ENCODE data around the gene DGKE. TPM values are rescaled to one million over a fixed set of nuclear protein-coding genes. Genes with fewer than 3 reads are reported as not detected.

DGKE gene
- total and polyA plus RNA-seq, 2 of the 8 experiments (the other 6 are each of a cell fraction or from before 2014, with no cell fraction given) = 1.7 to 7.4 TPM

GRCh38 chr17:56832446-56832845, 1.5 kb upstream of the DGKE start:
- Histone ChIP-seq H2BK20ac (ENCODE audit: low read length) (peak overlapping the region; percentile 11; the same call in 1 of the 2 replicates), H3K9ac (replicated peaks in 1 of 4; ENCODE audit: extremely low read depth in 1 of 4, low read depth in 3 of 4, low read length in 3 of 4) (no peak overlapping the region), H3K79me1 (ENCODE audit: low read depth, low read length) (no peaks in the 10 kb centered on the region; the same call in 1 of the 2 replicates), H2BK120ac (replicated peaks; ENCODE audit: low read depth, low read length) (no peak overlapping the region), H2BK12ac (ENCODE audit: low read depth, low read length) (no peak overlapping the region), H2AFZ (ENCODE audit: low read length) (no peak overlapping the region), H3K4me2 (ENCODE audit: insufficient read depth in 1 of 2, low read depth in 2 of 2, low read length in 2 of 2) (peak overlapping the region; percentile 66 to 98), H3K23ac (ENCODE audit: insufficient read length) (no peak overlapping the region), H3K23me2 (ENCODE audit: low read depth, low read length) (peaks cover 18% of the 10 kb centered on the region), H4K8ac (ENCODE audit: extremely low read depth, insufficient read depth, low read length) (no peak overlapping the region), H3K9me3 (ENCODE audit: insufficient read depth in 2 of 2, low read depth in 1 of 2, low read length in 1 of 2) (no peaks in the 10 kb centered on the region; a peak in 1 of 4 replicates), H3K27ac (ENCODE audit: low read depth, low read length) (no peak overlapping the region), H3K56ac (replicated peaks; ENCODE audit: insufficient read length, low read depth, low read length) (no peak overlapping the region), H4K5ac (ENCODE audit: insufficient read length, low read depth, low read length) (no peak overlapping the region), H3K14ac (ENCODE audit: insufficient read length) (no peak overlapping the region), H4K91ac (replicated peaks; ENCODE audit: insufficient read length, low read length) (no peak overlapping the region), H3K4me3 (ENCODE audit: extremely low read depth in 1 of 4, insufficient read depth in 2 of 4, low read depth in 3 of 4, low read length in 4 of 4) (peak overlapping the region in 1 of 4 experiments; percentile 77; a peak in 3 of 8 replicates), H4K20me1 (replicated peaks in 1 of 2; ENCODE audit: control insufficient read depth in 1 of 2, insufficient read depth in 2 of 2, low read length in 2 of 2) (peaks cover 0 to 12% of the 10 kb centered on the region in 2 experiments), H3K4me1 (replicated peaks in 1 of 4; ENCODE audit: control insufficient read depth in 3 of 4, insufficient read depth in 4 of 4, low read length in 3 of 4) (peaks cover 0 to 9% (median 5%) of the 10 kb centered on the region in 4 experiments; a peak in 5 of 7 replicates), H3K4ac (replicated peaks; ENCODE audit: insufficient read length, low read depth, low read length) (no peak overlapping the region), H3K18ac (ENCODE audit: extremely low read depth, low read length) (no peak overlapping the region), H3K27me3 (replicated peaks in 1 of 4; ENCODE audit: control insufficient read depth in 3 of 4, extremely low read depth in 1 of 4, insufficient read depth in 3 of 4, low read length in 3 of 4) (peaks cover 0 to 8% (median 6%) of the 10 kb centered on the region in 4 experiments; a peak in 6 of 7 replicates), H2BK15ac (ENCODE audit: low read length) (no peak overlapping the region), H2BK5ac (ENCODE audit: low read depth, low read length) (no peak overlapping the region), H3K79me2 (ENCODE audit: control insufficient read depth in 1 of 2, insufficient read depth in 2 of 2, low read length in 2 of 2) (peaks cover 0 to 8% of the 10 kb centered on the region in 2 experiments; a peak in 1 of 4 replicates), H2AK5ac (ENCODE audit: low read depth, low read length) (no peak overlapping the region; the same call in 1 of the 2 replicates), H3K36me3 (ENCODE audit: control insufficient read depth in 2 of 4, insufficient read depth in 4 of 4, low read length in 3 of 4) (no peaks in the 10 kb centered on the region; a peak in 1 of 8 replicates)
- DNase-seq (ENCODE audit: low read depth in 1 of 2, low spot score in 2 of 2) = no peak
- TF ChIP-seq CTBP2 (IDR thresholded peaks at IDR 0.05; ENCODE audit: borderline replicate concordance, insufficient read depth, insufficient read length, low read length) (peak; percentile 7), GTF2F1 (IDR thresholded peaks at IDR 0.05; ENCODE audit: borderline replicate concordance, low read depth, low read length) (no peak)
- POLR2A ChIA-PET (ENCODE audit: partially characterized antibody) = interaction anchor here (1.0 to 1.7 kb wide), 2 partner anchors 8 to 13 kb away, joined by 3 to 4 read pairs; no protein-coding TSS in a partner anchor
- CTCF ChIA-PET (ENCODE audit: partially characterized antibody) = interaction anchor here (0.8 to 1.1 kb wide), 2 partner anchors 13 to 61 kb away, joined by 3 to 5 read pairs; no protein-coding TSS in a partner anchor
- 65% methylated on average over 4 of the region's 4 CpGs; no CpG with 5 or more reads in 1 of the 2 experiments for WGBS, 2 experiments (ENCODE audit: extremely low coverage in 1 of 2, insufficient coverage in 1 of 2, insufficient read length in 1 of 2, insufficient replicate concordance in 2 of 2, low coverage in 1 of 2, low lambda C conversion rate in 2 of 2, missing lambda C conversion rate in 1 of 2)
- no peak for FAIRE-seq
